HEK293 (cell line): ENCODE results near the gene MAD2L2.

ENCODE experiments used
- CTCF ChIA-PET: fragments of 350-600 bp; formaldehyde crosslinking; extraction: SDS; loops from one replicate; lab custom pipeline; 2021; ENCODE audit warnings: antibody characterized with exemption; lab: Yijun Ruan, JAX
- POLR2A ChIA-PET: fragments of 300-600 bp; formaldehyde crosslinking; extraction: SDS; loops from one replicate; lab custom pipeline; 2020; ENCODE audit warnings: antibody characterized with exemption, inconsistent platforms; lab: Yijun Ruan, JAX
- H3K27ac ChIP-seq: fragments of 200-500 bp; sonication (Bioruptor generic); 2 replicates; pipeline ENCODE4 v1.5.1; 2014; ENCODE audit warnings: low read depth, low read length, control low read depth, inconsistent platforms; ENCODE audit errors: extremely low read depth
- H3K36me3 ChIP-seq, 2 experiments: fragments of 200-500 bp in 1 of 2; sonication (Bioruptor generic) in 1 of 2; 1 replicate in 1 of 2; 2 replicates in 1 of 2; pipeline ENCODE4 v1.5.1; 2014 to 2017; ENCODE audit warnings: inconsistent platforms in 2 of 2, low read length in 2 of 2; ENCODE audit not compliant: control insufficient read depth in 2 of 2, insufficient read depth in 1 of 2
- H3K4me1 ChIP-seq: fragments of 200-500 bp; sonication (Bioruptor generic); 2 replicates; pipeline ENCODE4 v1.5.1; 2014; ENCODE audit warnings: mild to moderate bottlenecking, low read length, inconsistent platforms; ENCODE audit not compliant: control insufficient read depth, insufficient read depth
- H3K4me3 ChIP-seq: 2 replicates; pipeline ENCODE4 v1.5.1; 2011; ENCODE audit warnings: low read depth, mild to moderate bottlenecking, control low read depth, low read length, moderate library complexity
- H3K9me3 ChIP-seq: fragments of 200-500 bp; sonication (Bioruptor generic); 2 replicates; pipeline ENCODE4 v1.5.1; 2014; ENCODE audit warnings: low read depth, low read length, inconsistent platforms; ENCODE audit not compliant: control insufficient read depth, insufficient read depth
- GLI2 ChIP-seq: fragments of 450-650 bp; formaldehyde crosslinking; IDR thresholded peaks from 2 replicates; pipeline ENCODE4; 2017; ENCODE audit warnings: missing biosample characterization, missing genetic modification characterization, low read depth, borderline replicate concordance
- KLF1 ChIP-seq: fragments of 450-650 bp; formaldehyde crosslinking; IDR thresholded peaks from 2 replicates; pipeline ENCODE4 v1.5.1; 2016; ENCODE audit warnings: missing biosample characterization, missing genetic modification characterization
- SP3 ChIP-seq: fragments of 450-650 bp; formaldehyde crosslinking; IDR thresholded peaks from 2 replicates; pipeline ENCODE4 v1.5.1; 2016; ENCODE audit warnings: missing biosample characterization, missing genetic modification characterization
- WT1 ChIP-seq: fragments of 450-650 bp; formaldehyde crosslinking; IDR thresholded peaks from 2 replicates; pipeline ENCODE4 v1.5.1; 2016; ENCODE audit warnings: missing biosample characterization, missing genetic modification characterization
- YY2 ChIP-seq: fragments of 450-650 bp; formaldehyde crosslinking; IDR thresholded peaks from 2 replicates; pipeline ENCODE4 v1.5.1; 2016; ENCODE audit warnings: missing biosample characterization, missing genetic modification characterization
- ZBTB21 ChIP-seq: fragments of 450-650 bp; formaldehyde crosslinking; IDR thresholded peaks from 2 replicates; pipeline ENCODE4 v1.5.1; 2017; ENCODE audit warnings: missing biosample characterization, missing genetic modification characterization
- ZNF2 ChIP-seq: fragments of 450-650 bp; formaldehyde crosslinking; IDR thresholded peaks from 2 replicates; pipeline ENCODE4 v1.5.1; 2016; ENCODE audit warnings: missing biosample characterization, missing genetic modification characterization
- ZNF341 ChIP-seq: fragments of 450-650 bp; formaldehyde crosslinking; IDR thresholded peaks from 2 replicates; pipeline ENCODE4; 2016; ENCODE audit warnings: low read depth, missing biosample characterization, missing genetic modification characterization
- ZNF350 ChIP-seq: fragments of 450-650 bp; formaldehyde crosslinking; IDR thresholded peaks from 2 replicates; pipeline ENCODE4 v1.5.0; 2017; ENCODE audit warnings: missing biosample characterization, mild to moderate bottlenecking, missing genetic modification characterization
- ZNF571 ChIP-seq: fragments of 450-650 bp; formaldehyde crosslinking; IDR thresholded peaks from 2 replicates; pipeline ENCODE4 v1.5.0; 2017; ENCODE audit warnings: missing biosample characterization, missing genetic modification characterization
- ZNF654 ChIP-seq: fragments of 450-650 bp; formaldehyde crosslinking; IDR thresholded peaks from 2 replicates; pipeline ENCODE4 v1.5.1; 2016; ENCODE audit warnings: low read depth, missing biosample characterization, missing genetic modification characterization
- ZNF670 ChIP-seq: fragments of 450-650 bp; formaldehyde crosslinking; IDR thresholded peaks from 2 replicates; pipeline ENCODE4 v1.5.1; 2016; ENCODE audit warnings: missing biosample characterization, missing genetic modification characterization, low read depth
- TF ChIP-seq, protein P1 (sequence below): fragments of 450-650 bp; formaldehyde crosslinking; conservative IDR thresholded peaks from 2 replicates; pipeline ENCODE4 v1.5.1; 2016; ENCODE audit warnings: low read depth, missing biosample characterization, missing genetic modification characterization
- TF ChIP-seq, protein P2 (sequence below): fragments of 450-650 bp; formaldehyde crosslinking; IDR thresholded peaks from 2 replicates; pipeline ENCODE4 v1.5.1; 2016; ENCODE audit warnings: missing biosample characterization, missing genetic modification characterization, borderline replicate concordance
- TF ChIP-seq, protein P3 (sequence below): fragments of 450-650 bp; formaldehyde crosslinking; IDR thresholded peaks from 2 replicates; pipeline ENCODE4 v1.5.1; 2016; ENCODE audit warnings: missing biosample characterization, missing genetic modification characterization, borderline replicate concordance

Gene MAD2L2

GRCh38 chr1:11714831-11715575, 34.1 kb upstream of the MAD2L2 start (continued):
- TF ChIP-seq, protein P1, sequence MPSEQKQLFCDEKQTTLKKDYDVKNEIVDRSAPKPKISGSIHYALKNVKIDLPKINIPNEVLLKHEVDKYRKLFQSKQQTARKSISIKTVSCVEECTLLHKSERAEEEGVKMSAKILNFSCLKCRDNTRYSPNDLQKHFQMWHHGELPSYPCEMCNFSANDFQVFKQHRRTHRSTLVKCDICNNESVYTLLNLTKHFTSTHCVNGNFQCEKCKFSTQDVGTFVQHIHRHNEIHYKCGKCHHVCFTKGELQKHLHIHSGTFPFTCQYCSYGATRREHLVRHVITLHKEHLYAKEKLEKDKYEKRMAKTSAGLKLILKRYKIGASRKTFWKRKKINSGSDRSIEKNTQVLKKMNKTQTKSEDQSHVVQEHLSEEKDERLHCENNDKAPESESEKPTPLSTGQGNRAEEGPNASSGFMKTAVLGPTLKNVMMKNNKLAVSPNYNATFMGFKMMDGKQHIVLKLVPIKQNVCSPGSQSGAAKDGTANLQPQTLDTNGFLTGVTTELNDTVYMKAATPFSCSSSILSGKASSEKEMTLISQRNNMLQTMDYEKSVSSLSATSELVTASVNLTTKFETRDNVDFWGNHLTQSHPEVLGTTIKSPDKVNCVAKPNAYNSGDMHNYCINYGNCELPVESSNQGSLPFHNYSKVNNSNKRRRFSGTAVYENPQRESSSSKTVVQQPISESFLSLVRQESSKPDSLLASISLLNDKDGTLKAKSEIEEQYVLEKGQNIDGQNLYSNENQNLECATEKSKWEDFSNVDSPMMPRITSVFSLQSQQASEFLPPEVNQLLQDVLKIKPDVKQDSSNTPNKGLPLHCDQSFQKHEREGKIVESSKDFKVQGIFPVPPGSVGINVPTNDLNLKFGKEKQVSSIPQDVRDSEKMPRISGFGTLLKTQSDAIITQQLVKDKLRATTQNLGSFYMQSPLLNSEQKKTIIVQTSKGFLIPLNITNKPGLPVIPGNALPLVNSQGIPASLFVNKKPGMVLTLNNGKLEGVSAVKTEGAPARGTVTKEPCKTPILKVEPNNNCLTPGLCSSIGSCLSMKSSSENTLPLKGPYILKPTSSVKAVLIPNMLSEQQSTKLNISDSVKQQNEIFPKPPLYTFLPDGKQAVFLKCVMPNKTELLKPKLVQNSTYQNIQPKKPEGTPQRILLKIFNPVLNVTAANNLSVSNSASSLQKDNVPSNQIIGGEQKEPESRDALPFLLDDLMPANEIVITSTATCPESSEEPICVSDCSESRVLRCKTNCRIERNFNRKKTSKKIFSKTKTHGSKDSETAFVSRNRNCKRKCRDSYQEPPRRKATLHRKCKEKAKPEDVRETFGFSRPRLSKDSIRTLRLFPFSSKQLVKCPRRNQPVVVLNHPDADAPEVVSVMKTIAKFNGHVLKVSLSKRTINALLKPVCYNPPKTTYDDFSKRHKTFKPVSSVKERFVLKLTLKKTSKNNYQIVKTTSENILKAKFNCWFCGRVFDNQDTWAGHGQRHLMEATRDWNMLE (tag by site-specific recombination), result no peak
- TF ChIP-seq WT1, result no peak
- no peak for TF ChIP-seq YY2
- TF ChIP-seq ZNF670 (tag by site-specific recombination), result no peak
- TF ChIP-seq GLI2 (tag by site-specific recombination), result no peak
- no peak for TF ChIP-seq ZNF571 (tag by site-specific recombination)
- TF ChIP-seq, protein P2, sequence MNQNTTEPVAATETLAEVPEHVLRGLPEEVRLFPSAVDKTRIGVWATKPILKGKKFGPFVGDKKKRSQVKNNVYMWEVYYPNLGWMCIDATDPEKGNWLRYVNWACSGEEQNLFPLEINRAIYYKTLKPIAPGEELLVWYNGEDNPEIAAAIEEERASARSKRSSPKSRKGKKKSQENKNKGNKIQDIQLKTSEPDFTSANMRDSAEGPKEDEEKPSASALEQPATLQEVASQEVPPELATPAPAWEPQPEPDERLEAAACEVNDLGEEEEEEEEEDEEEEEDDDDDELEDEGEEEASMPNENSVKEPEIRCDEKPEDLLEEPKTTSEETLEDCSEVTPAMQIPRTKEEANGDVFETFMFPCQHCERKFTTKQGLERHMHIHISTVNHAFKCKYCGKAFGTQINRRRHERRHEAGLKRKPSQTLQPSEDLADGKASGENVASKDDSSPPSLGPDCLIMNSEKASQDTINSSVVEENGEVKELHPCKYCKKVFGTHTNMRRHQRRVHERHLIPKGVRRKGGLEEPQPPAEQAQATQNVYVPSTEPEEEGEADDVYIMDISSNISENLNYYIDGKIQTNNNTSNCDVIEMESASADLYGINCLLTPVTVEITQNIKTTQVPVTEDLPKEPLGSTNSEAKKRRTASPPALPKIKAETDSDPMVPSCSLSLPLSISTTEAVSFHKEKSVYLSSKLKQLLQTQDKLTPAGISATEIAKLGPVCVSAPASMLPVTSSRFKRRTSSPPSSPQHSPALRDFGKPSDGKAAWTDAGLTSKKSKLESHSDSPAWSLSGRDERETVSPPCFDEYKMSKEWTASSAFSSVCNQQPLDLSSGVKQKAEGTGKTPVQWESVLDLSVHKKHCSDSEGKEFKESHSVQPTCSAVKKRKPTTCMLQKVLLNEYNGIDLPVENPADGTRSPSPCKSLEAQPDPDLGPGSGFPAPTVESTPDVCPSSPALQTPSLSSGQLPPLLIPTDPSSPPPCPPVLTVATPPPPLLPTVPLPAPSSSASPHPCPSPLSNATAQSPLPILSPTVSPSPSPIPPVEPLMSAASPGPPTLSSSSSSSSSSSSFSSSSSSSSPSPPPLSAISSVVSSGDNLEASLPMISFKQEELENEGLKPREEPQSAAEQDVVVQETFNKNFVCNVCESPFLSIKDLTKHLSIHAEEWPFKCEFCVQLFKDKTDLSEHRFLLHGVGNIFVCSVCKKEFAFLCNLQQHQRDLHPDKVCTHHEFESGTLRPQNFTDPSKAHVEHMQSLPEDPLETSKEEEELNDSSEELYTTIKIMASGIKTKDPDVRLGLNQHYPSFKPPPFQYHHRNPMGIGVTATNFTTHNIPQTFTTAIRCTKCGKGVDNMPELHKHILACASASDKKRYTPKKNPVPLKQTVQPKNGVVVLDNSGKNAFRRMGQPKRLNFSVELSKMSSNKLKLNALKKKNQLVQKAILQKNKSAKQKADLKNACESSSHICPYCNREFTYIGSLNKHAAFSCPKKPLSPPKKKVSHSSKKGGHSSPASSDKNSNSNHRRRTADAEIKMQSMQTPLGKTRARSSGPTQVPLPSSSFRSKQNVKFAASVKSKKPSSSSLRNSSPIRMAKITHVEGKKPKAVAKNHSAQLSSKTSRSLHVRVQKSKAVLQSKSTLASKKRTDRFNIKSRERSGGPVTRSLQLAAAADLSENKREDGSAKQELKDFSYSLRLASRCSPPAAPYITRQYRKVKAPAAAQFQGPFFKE (tag by site-specific recombination), result no peak
- TF ChIP-seq, all 188 proteins: peak for 0

- H3K4me3 ChIP-seq, result no peak overlapping the region
- no peaks in the 10 kb centered on the region for H3K4me1 ChIP-seq
- CTCF ChIA-PET, result no interaction called here
- POLR2A ChIA-PET, result no interaction called here
- H3K36me3 ChIP-seq, result no peaks in the 10 kb centered on the region
- H3K27ac ChIP-seq, result no peak overlapping the region
- no peaks in the 10 kb centered on the region for H3K9me3 ChIP-seq
- TF ChIP-seq ZNF654 (tag by site-specific recombination), result no peak
- TF ChIP-seq ZNF350 (tag by site-specific recombination), result no peak
- TF ChIP-seq SP3 (tag by site-specific recombination), result no peak
- TF ChIP-seq KLF1 (tag by site-specific recombination), result no peak
- TF ChIP-seq ZBTB21 (tag by site-specific recombination), result no peak
- TF ChIP-seq, protein P1 (tag by site-specific recombination), result no peak
- TF ChIP-seq ZNF341 (tag by site-specific recombination), result no peak
- no peak for TF ChIP-seq ZNF2 (tag by site-specific recombination)
- TF ChIP-seq, protein P3, sequence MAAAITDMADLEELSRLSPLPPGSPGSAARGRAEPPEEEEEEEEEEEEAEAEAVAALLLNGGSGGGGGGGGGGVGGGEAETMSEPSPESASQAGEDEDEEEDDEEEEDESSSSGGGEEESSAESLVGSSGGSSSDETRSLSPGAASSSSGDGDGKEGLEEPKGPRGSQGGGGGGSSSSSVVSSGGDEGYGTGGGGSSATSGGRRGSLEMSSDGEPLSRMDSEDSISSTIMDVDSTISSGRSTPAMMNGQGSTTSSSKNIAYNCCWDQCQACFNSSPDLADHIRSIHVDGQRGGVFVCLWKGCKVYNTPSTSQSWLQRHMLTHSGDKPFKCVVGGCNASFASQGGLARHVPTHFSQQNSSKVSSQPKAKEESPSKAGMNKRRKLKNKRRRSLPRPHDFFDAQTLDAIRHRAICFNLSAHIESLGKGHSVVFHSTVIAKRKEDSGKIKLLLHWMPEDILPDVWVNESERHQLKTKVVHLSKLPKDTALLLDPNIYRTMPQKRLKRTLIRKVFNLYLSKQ (tag by site-specific recombination), result no peak
Observed at GRCh38 chr1:11713095-11713494, 32.1 kb upstream of the MAD2L2 start.
